ENCODE data around the gene TAF11L10. TPM values are rescaled to one million over a fixed set of nuclear protein-coding genes. Genes with fewer than 3 reads are reported as not detected.
"Not testable (repeated sequence)": the region's sequence is repeated elsewhere in the genome, so short reads cannot be mapped to it uniquely, and the experiment has no call there.

Gene TAF11L10
- total RNA-seq: not detected

GRCh38 chr5:17597728-17598127 is at the start of gene TAF11L10:
Gene TAF11L10, minus strand, starts transcription at chr5:17597828.
- WGBS, 2 donors: 90% methylated on average over 2 of the region's 15 CpGs; no CpG with 5 or more reads in 1 of the 2 donors
- DNase-seq; intact Hi-C loops (cut with DNase I); H3K36me3 ChIP-seq; H3K4me3 ChIP-seq (replicated peaks in 1 of 3); H3K4me1 ChIP-seq; H3K27ac ChIP-seq; H3K27me3 ChIP-seq; H3K9me3 ChIP-seq: not testable (repeated sequence)

DNA sequence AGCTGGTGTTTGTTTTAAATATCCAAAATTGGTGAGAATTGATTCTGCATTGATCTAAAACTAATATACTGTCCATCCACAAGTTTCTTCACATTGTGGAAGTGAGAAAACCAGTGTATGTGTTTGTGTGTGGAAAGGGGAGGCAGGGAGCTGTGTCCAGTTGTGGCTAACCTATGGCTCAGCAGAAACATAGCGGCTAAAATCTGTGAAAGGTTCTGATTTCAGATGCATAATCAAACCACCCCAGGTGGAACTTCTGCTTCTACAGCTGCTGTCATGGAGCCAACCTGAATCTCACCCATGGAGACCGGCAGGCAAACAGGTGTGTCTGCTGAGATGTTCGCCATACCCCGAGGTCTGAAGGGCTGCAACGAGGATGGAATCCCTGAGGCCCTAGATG is 36.5 kb upstream of the TAF11L10 start, which contains the start of gene TAF11L14:
Gene TAF11L14, plus strand, starts transcription at position 301 of the 400 bp plus-strand sequence.
- intact Hi-C loops (cut with DNase I): no loop called here
- no peak for DNase-seq
- no peak within 1 kb of the TSS for H3K4me3 ChIP-seq (replicated peaks in 1 of 3)
- TF ChIP-seq, protein P1, sequence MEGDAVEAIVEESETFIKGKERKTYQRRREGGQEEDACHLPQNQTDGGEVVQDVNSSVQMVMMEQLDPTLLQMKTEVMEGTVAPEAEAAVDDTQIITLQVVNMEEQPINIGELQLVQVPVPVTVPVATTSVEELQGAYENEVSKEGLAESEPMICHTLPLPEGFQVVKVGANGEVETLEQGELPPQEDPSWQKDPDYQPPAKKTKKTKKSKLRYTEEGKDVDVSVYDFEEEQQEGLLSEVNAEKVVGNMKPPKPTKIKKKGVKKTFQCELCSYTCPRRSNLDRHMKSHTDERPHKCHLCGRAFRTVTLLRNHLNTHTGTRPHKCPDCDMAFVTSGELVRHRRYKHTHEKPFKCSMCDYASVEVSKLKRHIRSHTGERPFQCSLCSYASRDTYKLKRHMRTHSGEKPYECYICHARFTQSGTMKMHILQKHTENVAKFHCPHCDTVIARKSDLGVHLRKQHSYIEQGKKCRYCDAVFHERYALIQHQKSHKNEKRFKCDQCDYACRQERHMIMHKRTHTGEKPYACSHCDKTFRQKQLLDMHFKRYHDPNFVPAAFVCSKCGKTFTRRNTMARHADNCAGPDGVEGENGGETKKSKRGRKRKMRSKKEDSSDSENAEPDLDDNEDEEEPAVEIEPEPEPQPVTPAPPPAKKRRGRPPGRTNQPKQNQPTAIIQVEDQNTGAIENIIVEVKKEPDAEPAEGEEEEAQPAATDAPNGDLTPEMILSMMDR (IDR thresholded peaks at IDR 0.05): no peak
- TF ChIP-seq POLR2A (IDR thresholded peaks at IDR 0.05): no peak
- H3K36me3 ChIP-seq: no peaks in the 10 kb centered on the region
- no peak within 1 kb of the TSS for H3K27ac ChIP-seq
- no peaks in the 10 kb centered on the region for H3K27me3 ChIP-seq
- 91 to 95% methylated on average over 5 of the region's 5 CpGs for WGBS, 2 donors
- no peaks in the 10 kb centered on the region for H3K9me3 ChIP-seq
- no peaks in the 10 kb centered on the region for H3K4me1 ChIP-seq

- H3K9me3 ChIP-seq; H3K27ac ChIP-seq; H3K4me1 ChIP-seq; H3K4me3 ChIP-seq (replicated peaks in 1 of 3); H3K27me3 ChIP-seq; intact Hi-C loops (cut with DNase I); H3K36me3 ChIP-seq; DNase-seq: not testable (repeated sequence)
- WGBS, 2 donors: 95 to 97% methylated on average over 9 to 10 of the region's 12 CpGs
Observed at GRCh38 chr5:17631788-17632187, 34.2 kb upstream of the TAF11L10 start, which contains the start of gene TAF11L13. Gene TAF11L13, plus strand, starts transcription at chr5:17632088.

- no peaks in the 10 kb centered on the region for H3K36me3 ChIP-seq
- no peaks in the 10 kb centered on the region for H3K9me3 ChIP-seq
- TF ChIP-seq, protein P1 (IDR thresholded peaks at IDR 0.05): no peak
- no peak for TF ChIP-seq POLR2A (IDR thresholded peaks at IDR 0.05)
- intact Hi-C loops (cut with DNase I): no loop called here
- H3K27me3 ChIP-seq: no peaks in the 10 kb centered on the region
- no peak overlapping the region for H3K4me3 ChIP-seq (replicated peaks in 1 of 3)
- WGBS, 2 donors: 91 to 93% methylated on average over 3 to 9 of the region's 11 CpGs
- H3K4me1 ChIP-seq: no peaks in the 10 kb centered on the region
- no peak for DNase-seq
- H3K27ac ChIP-seq: no peak overlapping the region
Observed at GRCh38 chr5:17625686-17626085, 28.1 kb upstream of the TAF11L10 start.

DNA sequence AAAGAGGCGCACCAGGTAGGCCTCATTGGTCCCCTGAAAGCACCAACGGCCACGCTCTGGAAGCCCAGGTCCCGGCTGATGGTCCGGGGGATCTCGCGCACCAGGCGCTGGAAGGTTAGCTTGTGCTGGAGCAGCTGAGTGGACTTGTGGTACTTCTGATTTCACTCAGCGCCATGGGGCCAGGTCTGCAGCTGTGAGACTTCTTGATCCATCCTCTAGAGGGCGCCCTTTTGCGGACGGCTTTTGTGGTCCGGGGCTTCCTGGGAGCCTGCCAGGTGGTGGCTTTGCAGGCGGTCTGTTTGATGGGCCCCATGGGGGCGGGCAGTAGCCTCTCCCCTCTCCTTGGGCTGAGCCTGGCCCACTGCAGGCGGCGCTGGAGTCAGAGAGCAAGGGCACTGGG is 23.0 kb upstream of the TAF11L10 start:
- DNase-seq: no peak
- H3K27me3 ChIP-seq: no peaks in the 10 kb centered on the region
- no peaks in the 10 kb centered on the region for H3K9me3 ChIP-seq
- intact Hi-C loops (cut with DNase I): no loop called here
- H3K4me3 ChIP-seq (replicated peaks in 1 of 3): no peak overlapping the region
- WGBS, 2 donors: 77 to 100% methylated on average over 3 to 14 of the region's 17 CpGs
- H3K27ac ChIP-seq: no peak overlapping the region
- no peaks in the 10 kb centered on the region for H3K36me3 ChIP-seq
- TF ChIP-seq POLR2A (IDR thresholded peaks at IDR 0.05): no peak
- TF ChIP-seq, protein P1 (IDR thresholded peaks at IDR 0.05): no peak
- no peaks in the 10 kb centered on the region for H3K4me1 ChIP-seq

GRCh38 chr5:17619354-17619753 is 21.7 kb upstream of the TAF11L10 start:
- no peaks in the 10 kb centered on the region for H3K4me1 ChIP-seq
- DNase-seq: no peak
- H3K4me3 ChIP-seq (replicated peaks in 1 of 3): no peak overlapping the region
- intact Hi-C loops (cut with DNase I): no loop called here
- 83 to 88% methylated on average over 3 of the region's 3 CpGs for WGBS, 2 donors
- H3K27me3 ChIP-seq: no peaks in the 10 kb centered on the region
- H3K36me3 ChIP-seq: no peaks in the 10 kb centered on the region
- H3K27ac ChIP-seq: no peak overlapping the region
- TF ChIP-seq, protein P1 (IDR thresholded peaks at IDR 0.05): no peak
- TF ChIP-seq POLR2A (IDR thresholded peaks at IDR 0.05): no peak
- H3K9me3 ChIP-seq: no peaks in the 10 kb centered on the region

Measured in thyroid gland (tissue), 4 donors.